Measurements from ENCODE around the gene P2RY12. TPM values are rescaled to one million over a fixed set of nuclear protein-coding genes. Genes with fewer than 3 reads are reported as not detected.

Gene P2RY12
- total and polyA plus RNA-seq, 2 of the 8 experiments (the other 6 are each of a cell fraction or from before 2014, with no cell fraction given): not detected

DNA sequence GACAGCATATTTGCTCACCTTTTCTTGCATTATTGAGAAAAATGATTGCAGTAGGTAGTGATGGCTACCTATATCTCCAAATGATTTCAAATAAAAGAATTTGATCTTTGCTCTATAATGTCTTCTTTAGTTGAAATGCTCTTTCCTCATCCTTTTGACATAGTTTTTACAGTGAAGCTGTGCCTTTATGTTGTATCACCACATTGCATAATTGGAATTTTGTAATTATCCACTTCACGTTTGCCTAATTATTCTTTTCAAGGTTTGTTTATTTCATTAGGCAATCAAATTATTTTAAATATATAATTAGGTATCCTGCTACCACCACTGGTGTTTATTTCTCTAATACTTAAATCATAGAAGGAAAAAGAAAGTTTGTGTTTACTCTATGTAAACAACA, 33.9 kb downstream of the P2RY12 start (continued):
- TF ChIP-seq, protein P1, sequence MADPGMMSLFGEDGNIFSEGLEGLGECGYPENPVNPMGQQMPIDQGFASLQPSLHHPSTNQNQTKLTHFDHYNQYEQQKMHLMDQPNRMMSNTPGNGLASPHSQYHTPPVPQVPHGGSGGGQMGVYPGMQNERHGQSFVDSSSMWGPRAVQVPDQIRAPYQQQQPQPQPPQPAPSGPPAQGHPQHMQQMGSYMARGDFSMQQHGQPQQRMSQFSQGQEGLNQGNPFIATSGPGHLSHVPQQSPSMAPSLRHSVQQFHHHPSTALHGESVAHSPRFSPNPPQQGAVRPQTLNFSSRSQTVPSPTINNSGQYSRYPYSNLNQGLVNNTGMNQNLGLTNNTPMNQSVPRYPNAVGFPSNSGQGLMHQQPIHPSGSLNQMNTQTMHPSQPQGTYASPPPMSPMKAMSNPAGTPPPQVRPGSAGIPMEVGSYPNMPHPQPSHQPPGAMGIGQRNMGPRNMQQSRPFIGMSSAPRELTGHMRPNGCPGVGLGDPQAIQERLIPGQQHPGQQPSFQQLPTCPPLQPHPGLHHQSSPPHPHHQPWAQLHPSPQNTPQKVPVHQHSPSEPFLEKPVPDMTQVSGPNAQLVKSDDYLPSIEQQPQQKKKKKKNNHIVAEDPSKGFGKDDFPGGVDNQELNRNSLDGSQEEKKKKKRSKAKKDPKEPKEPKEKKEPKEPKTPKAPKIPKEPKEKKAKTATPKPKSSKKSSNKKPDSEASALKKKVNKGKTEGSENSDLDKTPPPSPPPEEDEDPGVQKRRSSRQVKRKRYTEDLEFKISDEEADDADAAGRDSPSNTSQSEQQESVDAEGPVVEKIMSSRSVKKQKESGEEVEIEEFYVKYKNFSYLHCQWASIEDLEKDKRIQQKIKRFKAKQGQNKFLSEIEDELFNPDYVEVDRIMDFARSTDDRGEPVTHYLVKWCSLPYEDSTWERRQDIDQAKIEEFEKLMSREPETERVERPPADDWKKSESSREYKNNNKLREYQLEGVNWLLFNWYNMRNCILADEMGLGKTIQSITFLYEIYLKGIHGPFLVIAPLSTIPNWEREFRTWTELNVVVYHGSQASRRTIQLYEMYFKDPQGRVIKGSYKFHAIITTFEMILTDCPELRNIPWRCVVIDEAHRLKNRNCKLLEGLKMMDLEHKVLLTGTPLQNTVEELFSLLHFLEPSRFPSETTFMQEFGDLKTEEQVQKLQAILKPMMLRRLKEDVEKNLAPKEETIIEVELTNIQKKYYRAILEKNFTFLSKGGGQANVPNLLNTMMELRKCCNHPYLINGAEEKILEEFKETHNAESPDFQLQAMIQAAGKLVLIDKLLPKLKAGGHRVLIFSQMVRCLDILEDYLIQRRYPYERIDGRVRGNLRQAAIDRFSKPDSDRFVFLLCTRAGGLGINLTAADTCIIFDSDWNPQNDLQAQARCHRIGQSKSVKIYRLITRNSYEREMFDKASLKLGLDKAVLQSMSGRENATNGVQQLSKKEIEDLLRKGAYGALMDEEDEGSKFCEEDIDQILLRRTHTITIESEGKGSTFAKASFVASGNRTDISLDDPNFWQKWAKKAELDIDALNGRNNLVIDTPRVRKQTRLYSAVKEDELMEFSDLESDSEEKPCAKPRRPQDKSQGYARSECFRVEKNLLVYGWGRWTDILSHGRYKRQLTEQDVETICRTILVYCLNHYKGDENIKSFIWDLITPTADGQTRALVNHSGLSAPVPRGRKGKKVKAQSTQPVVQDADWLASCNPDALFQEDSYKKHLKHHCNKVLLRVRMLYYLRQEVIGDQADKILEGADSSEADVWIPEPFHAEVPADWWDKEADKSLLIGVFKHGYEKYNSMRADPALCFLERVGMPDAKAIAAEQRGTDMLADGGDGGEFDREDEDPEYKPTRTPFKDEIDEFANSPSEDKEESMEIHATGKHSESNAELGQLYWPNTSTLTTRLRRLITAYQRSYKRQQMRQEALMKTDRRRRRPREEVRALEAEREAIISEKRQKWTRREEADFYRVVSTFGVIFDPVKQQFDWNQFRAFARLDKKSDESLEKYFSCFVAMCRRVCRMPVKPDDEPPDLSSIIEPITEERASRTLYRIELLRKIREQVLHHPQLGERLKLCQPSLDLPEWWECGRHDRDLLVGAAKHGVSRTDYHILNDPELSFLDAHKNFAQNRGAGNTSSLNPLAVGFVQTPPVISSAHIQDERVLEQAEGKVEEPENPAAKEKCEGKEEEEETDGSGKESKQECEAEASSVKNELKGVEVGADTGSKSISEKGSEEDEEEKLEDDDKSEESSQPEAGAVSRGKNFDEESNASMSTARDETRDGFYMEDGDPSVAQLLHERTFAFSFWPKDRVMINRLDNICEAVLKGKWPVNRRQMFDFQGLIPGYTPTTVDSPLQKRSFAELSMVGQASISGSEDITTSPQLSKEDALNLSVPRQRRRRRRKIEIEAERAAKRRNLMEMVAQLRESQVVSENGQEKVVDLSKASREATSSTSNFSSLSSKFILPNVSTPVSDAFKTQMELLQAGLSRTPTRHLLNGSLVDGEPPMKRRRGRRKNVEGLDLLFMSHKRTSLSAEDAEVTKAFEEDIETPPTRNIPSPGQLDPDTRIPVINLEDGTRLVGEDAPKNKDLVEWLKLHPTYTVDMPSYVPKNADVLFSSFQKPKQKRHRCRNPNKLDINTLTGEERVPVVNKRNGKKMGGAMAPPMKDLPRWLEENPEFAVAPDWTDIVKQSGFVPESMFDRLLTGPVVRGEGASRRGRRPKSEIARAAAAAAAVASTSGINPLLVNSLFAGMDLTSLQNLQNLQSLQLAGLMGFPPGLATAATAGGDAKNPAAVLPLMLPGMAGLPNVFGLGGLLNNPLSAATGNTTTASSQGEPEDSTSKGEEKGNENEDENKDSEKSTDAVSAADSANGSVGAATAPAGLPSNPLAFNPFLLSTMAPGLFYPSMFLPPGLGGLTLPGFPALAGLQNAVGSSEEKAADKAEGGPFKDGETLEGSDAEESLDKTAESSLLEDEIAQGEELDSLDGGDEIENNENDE (IDR thresholded peaks at IDR 0.05; ENCODE audit: insufficient replicate concordance, low read length): no peak
- TF ChIP-seq NRF1 (IDR thresholded peaks at IDR 0.05; ENCODE audit: low read depth, low read length) (no peak), POLR2A (IDR thresholded peaks at IDR 0.05; ENCODE audit: control extremely low read depth in 1 of 2, low read depth in 2 of 2, low read length in 2 of 2) (no peak)

Data from H1 (cell line).